Activated naive CD8-positive, alpha-beta T cell (primary cell): ENCODE data around the gene PPCDC.
"Not testable (repeated sequence)": the region's sequence is repeated elsewhere in the genome, so short reads cannot be mapped to it uniquely, and the experiment has no call there.

ENCODE experiments used
- H3K27ac Mint-ChIP-seq: one replicate; pipeline ENCODE4 v1.8.0; 2021; ENCODE audit warnings: mixed read lengths
- H3K27me3 Mint-ChIP-seq: one replicate; pipeline ENCODE4 v1.8.0; 2021; ENCODE audit warnings: mixed read lengths
- H3K36me3 Mint-ChIP-seq: one replicate; pipeline ENCODE4 v1.8.0; 2021; ENCODE audit warnings: mixed read lengths
- H3K4me1 Mint-ChIP-seq: one replicate; pipeline ENCODE4 v1.8.0; 2021; ENCODE audit warnings: low read depth, mixed read lengths
- H3K4me3 Mint-ChIP-seq: one replicate; pipeline ENCODE4 v1.8.0; 2021; ENCODE audit warnings: mild to moderate bottlenecking, mixed read lengths
- H3K9me3 Mint-ChIP-seq: one replicate; pipeline ENCODE4 v1.8.0; 2021; ENCODE audit warnings: low read depth, mixed read lengths

Gene PPCDC

GRCh38 chr15:75089456-75090387 is 66.3 kb downstream of the PPCDC start:
- Mint-ChIP-seq H3K4me3 (no peak overlapping the region), H3K27ac (no peak overlapping the region), H3K27me3 (peaks cover 2% of the 10 kb centered on the region), H3K9me3 (peaks cover 14% of the 10 kb centered on the region), H3K36me3 (peaks cover 14% of the 10 kb centered on the region), H3K4me1 (peaks cover 2% of the 10 kb centered on the region)

- peaks cover 5% of the 10 kb centered on the region for H3K4me1 Mint-ChIP-seq
- no peak overlapping the region for H3K27ac Mint-ChIP-seq
- H3K36me3 Mint-ChIP-seq, result peaks cover 14% of the 10 kb centered on the region
- H3K4me3 Mint-ChIP-seq, result no peak overlapping the region
- H3K27me3 Mint-ChIP-seq, result peaks cover 2% of the 10 kb centered on the region
- peaks cover 11% of the 10 kb centered on the region for H3K9me3 Mint-ChIP-seq
Measured at GRCh38 chr15:75090388-75090734, 67.0 kb downstream of the PPCDC start.

DNA sequence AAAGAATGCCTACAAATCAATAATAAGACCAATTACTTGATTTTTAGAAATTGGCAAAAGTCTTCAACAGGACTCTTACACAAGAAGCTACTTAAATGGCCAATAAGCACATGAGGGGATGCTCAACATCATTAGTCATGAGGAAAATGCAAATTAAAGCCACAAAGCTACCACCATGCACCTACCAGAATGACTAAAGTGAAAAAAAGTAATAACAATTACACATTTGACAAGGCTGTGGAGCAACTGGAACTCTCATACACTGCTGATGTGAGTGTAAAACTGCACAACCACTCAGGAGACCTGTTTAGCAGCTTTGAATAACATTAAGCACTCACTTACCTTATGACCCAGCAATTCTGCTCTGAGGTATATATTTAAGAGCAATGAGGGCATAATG is 68.4 kb downstream of the PPCDC start:
- H3K4me1 Mint-ChIP-seq, result peaks cover 7% of the 10 kb centered on the region
- peaks cover 5% of the 10 kb centered on the region for H3K36me3 Mint-ChIP-seq
- H3K27me3 Mint-ChIP-seq, result no peaks in the 10 kb centered on the region
- no peak overlapping the region for H3K27ac Mint-ChIP-seq
- H3K4me3 Mint-ChIP-seq, result no peak overlapping the region
- peaks cover 4% of the 10 kb centered on the region for H3K9me3 Mint-ChIP-seq

GRCh38 chr15:75094961-75095478 is 71.6 kb downstream of the PPCDC start:
- H3K27me3 Mint-ChIP-seq, H3K36me3 Mint-ChIP-seq, H3K9me3 Mint-ChIP-seq, H3K4me1 Mint-ChIP-seq, H3K27ac Mint-ChIP-seq, H3K4me3 Mint-ChIP-seq: not testable (repeated sequence)

- H3K27ac Mint-ChIP-seq, result no peak overlapping the region
- H3K36me3 Mint-ChIP-seq, result no peaks in the 10 kb centered on the region
- no peak overlapping the region for H3K4me3 Mint-ChIP-seq
- no peaks in the 10 kb centered on the region for H3K9me3 Mint-ChIP-seq
- H3K4me1 Mint-ChIP-seq, result peaks cover 7% of the 10 kb centered on the region
- no peaks in the 10 kb centered on the region for H3K27me3 Mint-ChIP-seq
Measured at GRCh38 chr15:75095594-75095993, 72.2 kb downstream of the PPCDC start.

- Mint-ChIP-seq H3K4me3 (no peak overlapping the region), H3K27me3 (no peaks in the 10 kb centered on the region), H3K36me3 (no peaks in the 10 kb centered on the region), H3K9me3 (no peaks in the 10 kb centered on the region), H3K27ac (no peak overlapping the region), H3K4me1 (peaks cover 5% of the 10 kb centered on the region)
Measured at GRCh38 chr15:75097939-75098338, 74.5 kb downstream of the PPCDC start.

GRCh38 chr15:75098404-75098803 is 75.0 kb downstream of the PPCDC start:
- H3K27me3 Mint-ChIP-seq, result no peaks in the 10 kb centered on the region
- H3K27ac Mint-ChIP-seq, result no peak overlapping the region
- no peak overlapping the region for H3K4me3 Mint-ChIP-seq
- peaks cover 5% of the 10 kb centered on the region for H3K4me1 Mint-ChIP-seq
- no peaks in the 10 kb centered on the region for H3K36me3 Mint-ChIP-seq
- H3K9me3 Mint-ChIP-seq, result no peaks in the 10 kb centered on the region
